Fibroblast of lung (primary cell): ENCODE results near the gene MRPL55. TPM values are rescaled to one million over a fixed set of nuclear protein-coding genes. Genes with fewer than 3 reads are reported as not detected.

Experiments
- DNase-seq, 2 donors: peaks; one replicate each; pipeline versions ENCODE4 v3.0.0 to v3.0.0-alpha.2; 2010; ENCODE audit warnings: low read depth in 2 of 2
- H2AFZ ChIP-seq: 2 replicates; pipeline ENCODE4 v1.5.1; 2012; ENCODE audit warnings: low read length, control low read depth, inconsistent platforms
- H3K27ac ChIP-seq: 2 replicates; pipeline ENCODE4 v1.5.1; 2011; ENCODE audit warnings: low read length, control low read depth; ENCODE audit not compliant: insufficient read depth
- H3K27me3 ChIP-seq: 2 replicates; pipeline ENCODE4 v1.5.1; 2011; ENCODE audit warnings: mild to moderate bottlenecking, low read length; ENCODE audit not compliant: control insufficient read depth, insufficient read depth
- H3K36me3 ChIP-seq: 2 replicates; pipeline ENCODE4 v1.5.1; 2011; ENCODE audit warnings: low read length; ENCODE audit not compliant: control insufficient read depth, insufficient read depth
- H3K4me1 ChIP-seq: 2 replicates; pipeline ENCODE4 v1.5.1; 2011; ENCODE audit warnings: low read length; ENCODE audit not compliant: control insufficient read depth, insufficient read depth; ENCODE audit errors: extremely low read depth
- H3K4me2 ChIP-seq: 2 replicates; pipeline ENCODE4 v1.5.1; 2011; ENCODE audit warnings: low read length, control low read depth; ENCODE audit not compliant: insufficient read depth; ENCODE audit errors: extremely low read depth
- H3K4me3 ChIP-seq, 4 experiments: fragments of 200-600 bp in 1 of 4; sonication (generic) in 1 of 4; replicated peaks in 1 of 4; 2 replicates each; pipeline ENCODE4 v1.5.1; 2011 to 2016; ENCODE audit warnings: low read length in 4 of 4, low read depth in 3 of 4, mild to moderate bottlenecking in 3 of 4, control low read depth in 2 of 4, inconsistent platforms in 1 of 4, mixed read lengths in 1 of 4; ENCODE audit not compliant: insufficient read depth in 1 of 4; ENCODE audit errors: control extremely low read depth in 1 of 4
- H3K79me2 ChIP-seq: 2 replicates; pipeline ENCODE4 v1.5.1; 2012; ENCODE audit warnings: mild to moderate bottlenecking, low read length, inconsistent platforms; ENCODE audit not compliant: control insufficient read depth, insufficient read depth
- H3K9ac ChIP-seq: 2 replicates; pipeline ENCODE4 v1.5.1; 2011; ENCODE audit warnings: mild to moderate bottlenecking, low read length, control low read depth; ENCODE audit not compliant: insufficient read depth
- H3K9me3 ChIP-seq: 2 replicates; pipeline ENCODE4 v1.5.1; 2012; ENCODE audit warnings: low read depth, low read length; ENCODE audit not compliant: control insufficient read depth, insufficient read depth
- H4K20me1 ChIP-seq: 2 replicates; pipeline ENCODE4 v1.5.1; 2011; ENCODE audit warnings: low read length; ENCODE audit not compliant: control insufficient read depth, insufficient read depth; ENCODE audit errors: extremely low read depth
- EZH2 ChIP-seq: IDR thresholded peaks from 2 replicates; pipeline ENCODE4 v1.5.1; 2012; ENCODE audit warnings: low read length, control low read depth, mild to moderate bottlenecking; ENCODE audit errors: missing control alignments
- polyA plus RNA-seq, 2 donors: library from polyadenylated mRNA; depleted of rRNA in 1 of 2; stranded (reverse) in 1 of 2; unstranded in 1 of 2; fragments of >200 nt; gene quantifications; 2 replicates each; pipeline ENCODE4 v1.2.1, GENCODE V29; 2011 to 2012; ENCODE audit warnings: missing spikeins in 1 of 2
- total RNA-seq: library from RNA; depleted of rRNA; stranded (reverse); fragments of >200 nt; gene quantifications from 2 replicates; pipeline ENCODE4 v1.2.1, GENCODE V29; 2014
- TF ChIP-seq, protein P1 (sequence below), 2 donors: IDR thresholded peaks in 1 of 2; conservative IDR thresholded peaks in 1 of 2; 1 replicate in 1 of 2; 2 replicates in 1 of 2; pipeline ENCODE4 v1.5.1; 2011 to 2012; ENCODE audit warnings: low read length in 2 of 2, control low read depth in 1 of 2, inconsistent platforms in 1 of 2, low read depth in 1 of 2, mild to moderate bottlenecking in 1 of 2

The MRPL55 gene
- total and polyA plus RNA-seq, 2 donors (not counting 1 experiment from before 2014, with no cell fraction given), result 39.5 to 51.7 TPM

DNA sequence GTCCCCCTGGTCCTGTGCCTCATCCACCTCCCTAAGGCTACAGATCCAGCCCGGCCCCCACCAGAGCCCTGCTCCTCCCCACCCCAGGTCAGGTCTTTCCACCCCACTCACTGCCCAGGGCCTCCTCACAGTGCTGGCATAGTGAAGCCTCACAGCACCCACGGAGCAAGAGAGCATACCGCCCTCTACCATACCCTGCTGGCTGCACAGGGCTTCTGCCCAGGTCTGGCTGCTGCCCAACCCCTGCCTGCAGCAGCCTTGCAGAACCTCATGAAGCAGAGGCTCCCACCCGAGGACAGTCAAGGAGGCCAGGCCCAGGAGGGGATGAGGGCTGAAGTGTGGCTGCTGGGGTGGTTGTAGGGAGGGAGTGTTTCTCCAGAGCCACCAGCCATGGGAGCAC lies 46.3 kb downstream of the MRPL55 start:
- TF ChIP-seq EZH2, result no peak
- TF ChIP-seq, protein P1, sequence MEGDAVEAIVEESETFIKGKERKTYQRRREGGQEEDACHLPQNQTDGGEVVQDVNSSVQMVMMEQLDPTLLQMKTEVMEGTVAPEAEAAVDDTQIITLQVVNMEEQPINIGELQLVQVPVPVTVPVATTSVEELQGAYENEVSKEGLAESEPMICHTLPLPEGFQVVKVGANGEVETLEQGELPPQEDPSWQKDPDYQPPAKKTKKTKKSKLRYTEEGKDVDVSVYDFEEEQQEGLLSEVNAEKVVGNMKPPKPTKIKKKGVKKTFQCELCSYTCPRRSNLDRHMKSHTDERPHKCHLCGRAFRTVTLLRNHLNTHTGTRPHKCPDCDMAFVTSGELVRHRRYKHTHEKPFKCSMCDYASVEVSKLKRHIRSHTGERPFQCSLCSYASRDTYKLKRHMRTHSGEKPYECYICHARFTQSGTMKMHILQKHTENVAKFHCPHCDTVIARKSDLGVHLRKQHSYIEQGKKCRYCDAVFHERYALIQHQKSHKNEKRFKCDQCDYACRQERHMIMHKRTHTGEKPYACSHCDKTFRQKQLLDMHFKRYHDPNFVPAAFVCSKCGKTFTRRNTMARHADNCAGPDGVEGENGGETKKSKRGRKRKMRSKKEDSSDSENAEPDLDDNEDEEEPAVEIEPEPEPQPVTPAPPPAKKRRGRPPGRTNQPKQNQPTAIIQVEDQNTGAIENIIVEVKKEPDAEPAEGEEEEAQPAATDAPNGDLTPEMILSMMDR (conservative IDR thresholded peaks at IDR 0.05 in 1 of 2, IDR thresholded peaks at IDR 0.05 in 1 of 2; ENCODE audit: low read depth in 1 of 2, low read length in 2 of 2), result no peak
- H2AFZ ChIP-seq, result no peak overlapping the region
- H3K36me3 ChIP-seq, result no peaks in the 10 kb centered on the region
- H3K4me3 ChIP-seq, result no peak overlapping the region
- no peaks in the 10 kb centered on the region for H3K79me2 ChIP-seq
- no peak overlapping the region for H3K9ac ChIP-seq
- no peaks in the 10 kb centered on the region for H3K9me3 ChIP-seq
- no peak for DNase-seq
- no peaks in the 10 kb centered on the region for H3K4me1 ChIP-seq
- H3K4me2 ChIP-seq, result no peak overlapping the region
- no peak overlapping the region for H3K27ac ChIP-seq
- H3K27me3 ChIP-seq, result peaks cover 17% of the 10 kb centered on the region
- H4K20me1 ChIP-seq, result no peaks in the 10 kb centered on the region

DNA sequence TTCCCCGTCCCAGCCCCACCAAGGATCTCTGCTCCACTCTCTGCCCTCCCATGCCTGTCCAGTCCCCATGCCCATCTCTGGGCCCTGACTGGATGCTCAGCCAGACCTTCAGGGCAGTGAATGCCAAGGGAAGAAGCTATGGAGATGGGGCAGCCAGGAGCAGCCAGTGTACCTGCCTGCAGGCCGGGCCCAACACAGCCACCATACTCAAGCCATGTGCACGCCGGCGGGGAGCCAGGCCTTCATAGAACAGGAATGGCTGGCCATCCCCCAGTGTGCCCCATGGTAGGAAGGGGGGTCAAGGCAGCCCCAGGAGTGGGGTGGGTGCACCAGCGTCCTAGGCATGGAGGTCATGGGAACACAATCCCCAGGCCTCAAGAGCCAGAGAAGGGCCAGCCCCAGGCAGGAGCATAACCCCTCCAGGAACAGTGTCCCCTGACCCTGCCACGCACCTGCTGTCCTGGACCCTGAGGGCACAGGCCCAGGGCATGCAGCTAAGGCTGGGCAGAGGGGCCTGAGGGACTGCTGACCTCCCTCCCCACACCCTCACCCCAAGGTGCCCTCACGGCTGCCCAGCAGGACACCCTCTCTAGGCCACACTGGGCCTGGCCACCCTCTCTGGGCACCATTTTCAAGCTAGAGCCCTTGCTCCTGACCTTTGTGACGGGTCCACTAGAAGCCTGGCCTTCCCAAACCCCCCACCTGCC lies 46.9 kb downstream of the MRPL55 start:
- H3K4me2 ChIP-seq, result no peak overlapping the region
- H2AFZ ChIP-seq, result no peak overlapping the region
- H4K20me1 ChIP-seq, result no peaks in the 10 kb centered on the region
- no peaks in the 10 kb centered on the region for H3K4me1 ChIP-seq
- peaks cover 17% of the 10 kb centered on the region for H3K27me3 ChIP-seq
- TF ChIP-seq EZH2, result no peak
- TF ChIP-seq, protein P1 (conservative IDR thresholded peaks at IDR 0.05 in 1 of 2, IDR thresholded peaks at IDR 0.05 in 1 of 2; ENCODE audit: low read depth in 1 of 2, low read length in 2 of 2), result no peak
- no peak overlapping the region for H3K9ac ChIP-seq
- no peak overlapping the region for H3K4me3 ChIP-seq
- DNase-seq, result no peak
- no peaks in the 10 kb centered on the region for H3K36me3 ChIP-seq
- no peak overlapping the region for H3K27ac ChIP-seq
- no peaks in the 10 kb centered on the region for H3K9me3 ChIP-seq
- H3K79me2 ChIP-seq, result no peaks in the 10 kb centered on the region

DNA sequence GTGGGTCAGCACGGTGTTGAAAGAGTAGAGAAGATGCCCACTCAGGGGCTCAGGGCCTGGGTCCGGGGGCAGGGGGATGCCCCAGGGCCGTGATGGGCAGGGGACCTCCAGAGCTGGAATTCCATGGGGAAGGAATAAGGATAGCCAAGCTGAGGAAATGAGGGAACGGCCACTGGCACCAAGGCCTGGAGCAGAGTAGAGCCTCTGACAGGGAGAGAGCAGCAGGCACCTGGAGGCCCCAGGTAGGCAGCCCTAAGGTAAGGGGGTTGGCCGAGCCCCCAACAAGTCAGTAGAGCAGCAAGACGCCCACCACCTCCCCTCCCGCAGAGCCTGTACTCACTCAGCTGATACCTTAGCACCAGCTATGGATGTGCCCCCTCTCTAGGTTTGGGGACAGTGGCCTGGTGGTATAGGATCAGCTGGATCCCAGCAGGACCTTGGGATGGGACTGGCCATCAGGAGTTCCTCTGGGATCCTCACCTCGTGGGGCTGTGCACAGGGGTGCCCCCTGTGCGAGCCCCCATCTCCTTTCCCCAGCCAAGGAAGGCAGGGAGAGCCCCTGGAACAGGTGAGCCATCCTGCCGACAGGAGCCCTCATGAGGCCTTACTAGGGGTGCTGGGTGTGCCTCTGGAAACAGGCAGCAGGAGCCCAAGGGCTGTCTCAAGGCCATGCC lies 47.6 kb downstream of the MRPL55 start:
- Histone ChIP-seq H3K9ac (no peak overlapping the region), H3K79me2 (no peaks in the 10 kb centered on the region), H3K27me3 (peaks cover 13% of the 10 kb centered on the region), H3K9me3 (no peaks in the 10 kb centered on the region), H3K4me3 (no peak overlapping the region), H3K4me1 (no peaks in the 10 kb centered on the region), H2AFZ (no peak overlapping the region), H3K36me3 (no peaks in the 10 kb centered on the region), H3K27ac (no peak overlapping the region), H4K20me1 (no peaks in the 10 kb centered on the region), H3K4me2 (no peak overlapping the region)
- TF ChIP-seq EZH2, result no peak
- TF ChIP-seq, protein P1 (conservative IDR thresholded peaks at IDR 0.05 in 1 of 2, IDR thresholded peaks at IDR 0.05 in 1 of 2; ENCODE audit: low read depth in 1 of 2, low read length in 2 of 2), result no peak
- DNase-seq, result no peak
